Omental fat pad (tissue), 4 donors: Measurements from ENCODE around the gene CCDC106. TPM values are rescaled to one million over a fixed set of nuclear protein-coding genes. Genes with fewer than 3 reads are reported as not detected.

Source experiments
- ATAC-seq: fragments of 150-250 bp; one replicate; pipeline ENCODE4 v1.9.1; 2016; ENCODE audit warnings: mild to moderate bottlenecking, moderate library complexity; ENCODE audit not compliant: low FRiP score
- DNase-seq: peaks from one replicate; pipeline ENCODE4 v3.0.0-alpha.2; 2019; ENCODE audit warnings: low spot score
- CTCF ChIP-seq, 3 donors: fragments of 450-650 bp; IDR thresholded peaks; one replicate each; pipeline ENCODE4 v1.5.1; 2016 to 2017; ENCODE audit warnings: antibody characterized with exemption in 3 of 3, mild to moderate bottlenecking in 3 of 3, moderate library complexity in 2 of 3
- total RNA-seq, 4 donors: library from RNA; depleted of rRNA; stranded (reverse); fragments of >200 nt; gene quantifications; one replicate each; pipeline ENCODE4 v1.1.0, GENCODE V29; 2016

CCDC106 gene
- total RNA-seq: 10 to 100 TPM in 3 of 4 donors, 1 to 10 TPM in 1; 9.8 to 15.2 (median 11.0) TPM

DNA sequence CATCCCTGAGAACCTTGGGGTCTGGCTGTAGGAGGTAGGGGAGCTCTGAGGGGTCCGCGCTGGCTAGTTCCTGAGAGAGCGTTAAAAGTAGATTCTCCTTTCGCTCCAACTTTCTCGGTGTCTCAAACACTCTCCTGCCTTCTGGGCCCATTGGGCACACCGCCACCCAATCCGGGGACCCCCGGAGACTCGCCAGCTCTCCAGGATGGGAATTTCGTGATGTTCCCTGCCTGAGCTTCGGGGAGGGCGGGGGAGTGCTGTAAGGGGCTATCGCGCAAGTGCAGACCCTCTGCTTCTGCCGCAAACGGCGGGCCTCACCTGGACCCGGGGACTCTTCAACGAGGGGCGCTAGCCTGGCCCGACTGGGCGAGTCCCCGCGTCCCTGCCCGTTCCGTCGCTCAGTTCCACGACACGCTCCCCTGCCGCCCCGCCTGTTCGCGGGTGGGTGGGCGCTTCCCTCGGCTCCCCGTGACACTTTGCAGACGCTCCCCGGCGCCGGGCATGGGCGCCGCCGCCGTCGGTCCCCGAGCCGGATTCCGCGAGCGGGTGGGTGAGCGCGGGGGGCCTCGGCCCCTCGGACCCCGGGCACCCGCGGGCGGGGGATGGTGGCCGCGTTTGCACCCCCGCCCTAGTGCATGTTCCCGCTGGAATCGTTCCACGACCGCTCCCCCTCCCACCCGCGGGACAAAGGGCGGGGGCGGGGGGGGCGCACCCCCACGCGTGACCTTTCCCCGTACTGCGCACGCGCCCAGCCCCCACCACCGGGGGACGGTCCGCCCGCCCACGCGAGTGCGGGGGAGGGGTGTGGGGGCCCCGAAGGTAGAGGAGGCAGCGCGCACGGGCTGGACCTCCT is at the start of gene CCDC106:
Gene CCDC106, plus strand, starts transcription at position 481 of the 853 bp plus-strand sequence. CDS start 835 bp downstream, outside the sequence.
- DNase-seq (no peak), ATAC-seq (peak; percentile 26)
- TF ChIP-seq CTCF (IDR thresholded peaks at IDR 0.05): no peak

DNA sequence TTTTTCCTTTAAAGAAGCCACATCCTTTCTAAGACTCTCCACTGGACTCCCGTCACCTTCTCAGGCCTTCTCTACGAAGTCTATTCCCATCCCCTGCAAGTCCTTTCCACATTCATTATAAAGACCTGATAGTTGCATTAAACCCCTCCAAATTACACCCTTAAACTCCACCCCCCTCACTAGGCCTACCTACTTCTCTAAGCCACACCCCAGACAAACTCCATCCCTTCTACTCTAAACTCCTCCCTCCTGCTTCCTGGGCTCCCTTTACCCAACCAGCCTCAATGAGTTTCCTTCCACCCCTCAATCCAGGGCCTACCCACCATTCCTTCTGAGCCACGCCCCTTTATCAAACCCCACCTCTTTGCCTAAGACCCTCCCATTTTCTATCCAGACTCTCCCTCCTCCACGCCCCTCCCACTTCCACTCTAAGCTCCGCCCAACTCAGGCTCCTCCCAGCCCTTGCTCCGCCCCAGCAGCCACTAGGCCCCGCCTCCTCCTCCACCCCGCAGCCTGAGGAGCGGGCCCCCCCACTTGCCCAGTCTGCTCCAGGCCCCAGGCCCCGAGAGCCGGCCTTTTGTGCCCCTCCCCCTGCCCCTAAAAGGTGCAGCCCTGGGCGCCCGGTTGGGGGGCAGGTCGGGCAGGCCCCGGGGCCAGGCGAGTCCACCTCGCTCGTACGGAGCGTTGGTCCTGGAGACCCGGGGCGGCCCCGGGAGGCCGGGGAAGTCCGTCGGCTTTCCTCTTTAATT is 49.1 kb upstream of the CCDC106 start:
- TF ChIP-seq CTCF (IDR thresholded peaks at IDR 0.05): no peak
- DNase-seq (peak; percentile 85), ATAC-seq (peak; percentile 79)

DNA sequence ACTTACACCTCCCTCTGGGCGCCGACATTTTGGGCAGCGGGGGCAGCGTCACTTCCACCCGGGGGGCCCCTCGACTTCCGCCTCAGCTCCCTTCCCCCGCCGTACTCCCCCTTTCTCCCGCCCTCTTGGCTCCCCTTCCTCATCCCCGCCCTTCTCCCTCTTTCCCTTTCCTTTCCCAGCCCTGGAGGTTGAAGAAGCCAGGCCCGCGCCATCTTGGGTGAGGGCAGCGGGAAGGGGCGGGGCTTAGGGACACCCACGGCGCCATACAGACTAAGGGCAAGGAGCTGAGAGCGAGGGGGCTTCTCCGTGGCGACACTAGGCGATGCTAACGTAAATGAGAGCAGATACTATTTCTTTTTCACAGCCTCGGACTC is 48.6 kb upstream of the CCDC106 start, which contains the start of gene FIZ1:
Gene FIZ1, minus strand, starts transcription at position 50 of the 374 bp plus-strand sequence. CDS start 1,652 bp downstream, outside the sequence.
- ATAC-seq (peak; percentile 91), DNase-seq (peak; percentile 94)
- TF ChIP-seq CTCF (IDR thresholded peaks at IDR 0.05): no peak

GRCh38 chr19:55599842-55600661 is 48.0 kb upstream of the CCDC106 start, which contains the start of gene ZNF524:
ZNF524 (plus strand) TSS chr19:55600288; CDS start chr19:55602113, 1,825 bp downstream.
- DNase-seq: peak; percentile 41
- no peak for TF ChIP-seq CTCF (IDR thresholded peaks at IDR 0.05)

DNA sequence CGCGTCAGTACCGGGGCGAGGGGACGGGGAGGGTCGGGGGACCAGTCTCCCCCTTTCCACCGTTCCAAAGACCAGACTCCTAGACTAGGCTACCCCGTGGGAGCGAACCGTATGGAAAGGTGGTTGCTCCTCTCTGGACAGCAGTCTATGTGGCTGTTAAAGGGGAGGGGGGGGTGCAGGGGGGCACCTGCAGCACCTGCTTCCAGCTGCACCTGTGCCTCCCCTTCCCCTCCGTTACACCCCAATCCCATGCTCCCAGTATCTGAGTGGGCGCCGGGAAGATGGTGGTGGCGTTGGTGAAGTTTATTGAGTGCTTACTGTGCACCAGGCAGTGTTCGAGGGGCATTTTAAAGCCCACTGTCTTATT is 47.4 kb upstream of the CCDC106 start:
- ATAC-seq: no peak
- TF ChIP-seq CTCF (IDR thresholded peaks at IDR 0.05): no peak
- no peak for DNase-seq

More at GRCh38 chr19:55599842-55600661, 48.0 kb upstream of the CCDC106 start, which contains the start of gene ZNF524:
- peak; percentile 76 for ATAC-seq

DNA sequence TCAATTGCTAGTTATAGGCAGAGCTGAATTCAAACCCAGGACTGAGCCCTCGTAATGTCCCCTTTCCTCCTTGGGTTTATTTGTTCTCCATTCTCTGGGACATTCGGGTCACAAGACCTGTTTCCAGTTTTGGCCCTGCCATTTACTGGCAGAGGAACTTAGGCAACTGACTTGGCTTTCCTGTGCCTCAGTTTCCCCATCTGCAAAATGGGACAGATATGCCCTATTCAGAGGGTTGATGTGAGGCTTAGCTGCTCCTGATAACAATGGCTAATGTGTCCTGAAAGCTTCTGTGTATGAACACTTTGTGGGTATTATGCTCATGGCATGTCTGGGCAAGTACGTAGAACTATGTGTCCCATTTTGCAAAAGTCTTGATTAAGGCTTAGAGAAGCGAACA is 46.9 kb upstream of the CCDC106 start:
- TF ChIP-seq CTCF (IDR thresholded peaks at IDR 0.05): no peak
- ATAC-seq (no peak), DNase-seq (no peak)
